Caco-2 (cell line): Measurements from ENCODE around the gene EIF4E3. TPM values are rescaled to one million over a fixed set of nuclear protein-coding genes. Genes with fewer than 3 reads are reported as not detected.

Experiments
- BruUV-seq: library from RNA; stranded (reverse); fragments of 400-500 nt; replicated peaks from 2 replicates; lab custom pipeline; 2021; lab: Mats Ljungman, UMichigan
- CTCF ChIA-PET: fragments of 300-600 bp; sonication (Branson Sonifier 250); formaldehyde crosslinking; loops from one replicate; lab custom pipeline; 2022; ENCODE audit warnings: antibody characterized with exemption; lab: Charles Lee
- POLR2A ChIA-PET: fragments of 300-600 bp; sonication (Branson Sonifier 250); formaldehyde crosslinking; loops from one replicate; lab custom pipeline; 2022; ENCODE audit warnings: antibody characterized with exemption; lab: Charles Lee
- DNase-seq, 2 experiments: peaks; one replicate each; pipeline versions ENCODE4 v3.0.0 to v3.0.0-alpha.2; 2020 to 2022
- H3K27me3 ChIP-seq: replicated peaks from 2 replicates; pipeline ENCODE4 v1.6.0; 2011; ENCODE audit warnings: low read length; ENCODE audit not compliant: control insufficient read depth, insufficient read depth
- H3K36me3 ChIP-seq: 2 replicates; pipeline ENCODE4 v1.5.1; 2011; ENCODE audit warnings: low read length; ENCODE audit not compliant: control insufficient read depth, insufficient read depth
- H3K4me1 ChIP-seq: fragments of 250-450 bp; sonication (Bioruptor Pico); 2 replicates; pipeline ENCODE4 v1.5.1; 2020; ENCODE audit warnings: mild to moderate bottlenecking
- H3K4me3 ChIP-seq: 2 replicates; pipeline ENCODE4 v1.5.1; 2011; ENCODE audit warnings: low read depth, mild to moderate bottlenecking, control low read depth, low read length
- H3K9me3 ChIP-seq: fragments of 250-450 bp; sonication (Bioruptor Pico); 2 replicates; pipeline ENCODE4 v1.5.1; 2020; ENCODE audit warnings: mild to moderate bottlenecking, moderate library complexity
- H3K27ac Mint-ChIP-seq: one replicate; pipeline ENCODE4 v1.8.0; 2022; ENCODE audit warnings: mixed read lengths; ENCODE audit not compliant: unreplicated experiment
- H3K27me3 Mint-ChIP-seq: one replicate; pipeline ENCODE4 v1.8.0; 2022; ENCODE audit warnings: mixed read lengths; ENCODE audit not compliant: insufficient read depth, unreplicated experiment
- H3K36me3 Mint-ChIP-seq: one replicate; pipeline ENCODE4 v1.8.0; 2022; ENCODE audit warnings: mild to moderate bottlenecking, mixed read lengths; ENCODE audit not compliant: insufficient read depth, unreplicated experiment
- H3K4me1 Mint-ChIP-seq: one replicate; pipeline ENCODE4 v1.8.0; 2022; ENCODE audit warnings: low read depth, mixed read lengths; ENCODE audit not compliant: unreplicated experiment
- H3K4me3 Mint-ChIP-seq: one replicate; pipeline ENCODE4 v1.8.0; 2022; ENCODE audit warnings: mild to moderate bottlenecking, moderate library complexity, mixed read lengths; ENCODE audit not compliant: unreplicated experiment
- H3K9me3 Mint-ChIP-seq: one replicate; pipeline ENCODE4 v1.8.0; 2022; ENCODE audit warnings: mixed read lengths; ENCODE audit not compliant: unreplicated experiment
- CTCF ChIP-seq, 2 experiments: fragments of 200-600 bp in 1 of 2; IDR thresholded peaks; 1 replicate in 1 of 2; 2 replicates in 1 of 2; pipeline versions ENCODE4 v1.5.1 to v1.8.0; 2011 to 2022; ENCODE audit warnings: antibody characterized with exemption in 1 of 2, control low read depth in 1 of 2, inconsistent platforms in 1 of 2, low read depth in 1 of 2, low read length in 1 of 2, mild to moderate bottlenecking in 1 of 2, moderate library complexity in 1 of 2; ENCODE audit not compliant: insufficient read depth in 1 of 2, severe bottlenecking in 1 of 2, unreplicated experiment in 1 of 2
- intact Hi-C: fragments of 100-400 bp; cut with micrococcal nuclease; formaldehyde crosslinking; loops from one replicate; pipeline ENCODE4 v1.10.0; 2022; ENCODE audit not compliant: unreplicated experiment
- total RNA-seq: library from RNA; stranded (reverse); gene quantifications from 2 replicates; pipeline ENCODE4 v1.2.3, GENCODE V29; 2022

Gene EIF4E3
- total RNA-seq, 1 experiment from 2014 or later = 1.7 TPM

DNA sequence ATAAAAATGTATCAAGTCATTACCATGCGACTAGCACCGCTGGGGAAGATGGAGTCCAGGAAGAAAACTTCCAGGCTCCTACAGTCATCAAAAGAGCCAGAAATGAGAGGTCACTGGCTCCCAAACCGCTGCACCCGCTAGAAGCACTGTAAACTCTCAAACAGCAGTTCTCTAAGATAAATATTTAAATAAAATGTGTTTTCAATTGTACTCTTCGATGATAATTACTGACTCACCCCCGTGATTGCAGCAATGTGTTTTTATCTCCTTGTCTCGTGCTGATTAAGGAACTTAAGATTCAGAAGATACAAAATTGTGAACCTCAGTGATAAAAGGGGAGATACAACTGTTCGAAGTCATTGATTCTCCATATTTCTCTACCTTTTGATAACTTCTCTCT, 95.9 kb downstream of the EIF4E3 start:
- ChIA-PET CTCF (no interaction called here), POLR2A (no interaction called here)
- Mint-ChIP-seq H3K4me3 (no peak overlapping the region), H3K9me3 (peaks cover 8% of the 10 kb centered on the region), H3K4me1 (no peaks in the 10 kb centered on the region), H3K27ac (no peak overlapping the region), H3K27me3 (no peaks in the 10 kb centered on the region), H3K36me3 (no peaks in the 10 kb centered on the region)
- intact Hi-C loops = no loop called here
- H3K4me1 ChIP-seq = no peaks in the 10 kb centered on the region
- H3K9me3 ChIP-seq = no peaks in the 10 kb centered on the region
- DNase-seq = no peak
- TF ChIP-seq CTCF (IDR thresholded peaks at IDR 0.05; ENCODE audit: insufficient read depth in 1 of 2, low read depth in 1 of 2, low read length in 1 of 2, severe bottlenecking in 1 of 2, unreplicated experiment in 1 of 2) = no peak
- H3K36me3 ChIP-seq = no peaks in the 10 kb centered on the region
- BruUV-seq = no TSS peak
- no peaks in the 10 kb centered on the region for H3K27me3 ChIP-seq
- H3K4me3 ChIP-seq = no peak overlapping the region

DNA sequence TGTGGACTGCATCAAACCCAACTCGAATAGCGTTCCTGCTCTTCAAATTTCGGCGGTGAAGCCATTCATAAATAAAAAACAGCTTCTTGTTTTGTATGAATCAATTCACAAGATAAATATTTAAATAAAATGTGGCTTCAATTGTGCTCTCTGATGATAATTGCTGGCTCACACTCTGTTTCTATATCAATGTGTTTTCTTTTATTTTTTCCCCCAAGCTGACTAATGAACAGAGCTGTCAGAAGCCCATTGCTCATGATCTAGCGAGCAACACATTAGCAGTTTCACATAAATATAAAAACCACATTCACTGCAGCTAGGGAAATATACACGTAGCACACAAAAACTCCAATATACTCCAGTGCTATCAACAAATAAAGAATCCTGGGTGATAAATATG, 96.7 kb downstream of the EIF4E3 start:
- no peak overlapping the region for H3K4me3 ChIP-seq
- TF ChIP-seq CTCF (IDR thresholded peaks at IDR 0.05; ENCODE audit: insufficient read depth in 1 of 2, low read depth in 1 of 2, low read length in 1 of 2, severe bottlenecking in 1 of 2, unreplicated experiment in 1 of 2) = no peak
- Mint-ChIP-seq H3K9me3 (peaks cover 8% of the 10 kb centered on the region), H3K4me3 (no peak overlapping the region), H3K27ac (no peak overlapping the region), H3K36me3 (no peaks in the 10 kb centered on the region), H3K27me3 (no peaks in the 10 kb centered on the region), H3K4me1 (no peaks in the 10 kb centered on the region)
- intact Hi-C loops = no loop called here
- ChIA-PET POLR2A (no interaction called here), CTCF (no interaction called here)
- H3K4me1 ChIP-seq = no peaks in the 10 kb centered on the region
- no peak for DNase-seq
- no peaks in the 10 kb centered on the region for H3K9me3 ChIP-seq
- BruUV-seq = no TSS peak
- no peaks in the 10 kb centered on the region for H3K27me3 ChIP-seq
- no peaks in the 10 kb centered on the region for H3K36me3 ChIP-seq

DNA sequence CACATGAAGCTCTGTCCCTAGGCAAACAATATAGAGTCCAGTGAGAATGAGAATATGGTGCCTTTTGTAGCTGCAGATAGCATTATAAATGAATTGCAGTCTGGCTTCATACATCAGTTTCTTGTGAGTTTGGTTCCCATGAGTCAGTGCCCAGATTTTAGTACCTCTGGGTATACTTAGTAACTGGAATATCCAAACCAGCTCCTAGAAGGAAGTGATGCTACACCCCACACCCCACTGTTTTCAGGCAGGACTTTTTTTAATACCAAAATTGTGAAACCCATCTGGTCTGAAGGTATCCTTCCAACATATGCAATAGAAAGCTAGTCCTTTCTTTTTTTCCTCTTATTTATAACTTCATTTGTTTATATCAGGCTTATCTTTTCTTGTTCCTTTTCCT, 99.5 kb downstream of the EIF4E3 start:
- no peaks in the 10 kb centered on the region for H3K36me3 Mint-ChIP-seq
- H3K4me3 Mint-ChIP-seq = no peak overlapping the region
- Histone ChIP-seq H3K4me3 (no peak overlapping the region), H3K9me3 (no peaks in the 10 kb centered on the region), H3K27me3 (no peaks in the 10 kb centered on the region), H3K4me1 (no peaks in the 10 kb centered on the region), H3K36me3 (no peaks in the 10 kb centered on the region)
- no peaks in the 10 kb centered on the region for H3K4me1 Mint-ChIP-seq
- intact Hi-C loops = no loop called here
- no peaks in the 10 kb centered on the region for H3K27me3 Mint-ChIP-seq
- BruUV-seq = no TSS peak
- POLR2A ChIA-PET = no interaction called here
- no peak overlapping the region for H3K27ac Mint-ChIP-seq
- CTCF ChIA-PET = no interaction called here
- no peak for DNase-seq
- peaks cover 8% of the 10 kb centered on the region for H3K9me3 Mint-ChIP-seq
- TF ChIP-seq CTCF (IDR thresholded peaks at IDR 0.05; ENCODE audit: insufficient read depth in 1 of 2, low read depth in 1 of 2, low read length in 1 of 2, severe bottlenecking in 1 of 2, unreplicated experiment in 1 of 2) = no peak

Other genes with a start within 250 kb of the EIF4E3 start
- gene FOXP1, start 141.7 kb downstream of the EIF4E3 start, total RNA-seq = 131 and 155 TPM in 2 replicates
- 0.32 and 0.39 TPM in 2 replicates for gene GPR27, start 28.5 kb upstream of the EIF4E3 start, total RNA-seq
- gene PROK2, start 59.7 kb upstream of the EIF4E3 start, total RNA-seq = not detected in 2 replicates